Keratinocyte (primary cell): Measurements from ENCODE around the gene DAPP1. TPM values are rescaled to one million over a fixed set of nuclear protein-coding genes. Genes with fewer than 3 reads are reported as not detected.
A peak's percentile ranks its signal among the peaks of the same experiment; 100 is the strongest.

ENCODE experiments used
- DNase-seq: peaks from one replicate; pipeline ENCODE4 v3.0.0-alpha.2; 2011; ENCODE audit warnings: low read depth, missing footprints, low spot score
- FAIRE-seq: peaks from 2 replicates; lab custom pipeline; 2011; peaks lifted over from hg19 to GRCh38; lab: Jason Lieb, UNC
- H2AFZ ChIP-seq: 2 replicates; pipeline ENCODE4 v1.6.0; 2012; ENCODE audit warnings: low read length, control low read depth, inconsistent platforms; ENCODE audit not compliant: control insufficient read depth
- H3K27ac ChIP-seq: 2 replicates; pipeline ENCODE4 v1.5.1; 2011; ENCODE audit warnings: low read length; ENCODE audit not compliant: control insufficient read depth, insufficient read depth
- H3K27me3 ChIP-seq: 3 replicates; pipeline ENCODE4 v1.6.0; 2011; ENCODE audit warnings: low read length; ENCODE audit not compliant: control insufficient read depth, insufficient read depth; ENCODE audit errors: extremely low read depth
- H3K36me3 ChIP-seq, 2 experiments: 2 replicates in 1 of 2; 3 replicates in 1 of 2; pipeline ENCODE4 v1.5.1; 2011; ENCODE audit warnings: low read length in 2 of 2, mild to moderate bottlenecking in 1 of 2; ENCODE audit not compliant: control insufficient read depth in 2 of 2, insufficient read depth in 2 of 2; ENCODE audit errors: extremely low read depth in 1 of 2
- H3K4me1 ChIP-seq: 3 replicates; pipeline ENCODE4 v1.5.1; 2011; ENCODE audit warnings: low read length; ENCODE audit not compliant: control insufficient read depth, insufficient read depth; ENCODE audit errors: extremely low read depth
- H3K4me2 ChIP-seq: 3 replicates; pipeline ENCODE4 v1.6.0; 2011; ENCODE audit warnings: low read depth, low read length; ENCODE audit not compliant: control insufficient read depth, insufficient read depth; ENCODE audit errors: extremely low read depth
- H3K4me3 ChIP-seq, 3 experiments: fragments of 200-600 bp in 1 of 3; sonication (generic) in 1 of 3; 2 replicates in 2 of 3; 3 replicates in 1 of 3; pipeline ENCODE4 v1.5.1; 2011 to 2016; ENCODE audit warnings: low read length in 3 of 3, mild to moderate bottlenecking in 3 of 3, control low read depth in 2 of 3, inconsistent platforms in 1 of 3, low read depth in 1 of 3, mixed read lengths in 1 of 3, mixed run types in 1 of 3, moderate library complexity in 1 of 3; ENCODE audit not compliant: control insufficient read depth in 2 of 3, insufficient read depth in 2 of 3; ENCODE audit errors: extremely low read depth in 1 of 3
- H3K79me2 ChIP-seq: 2 replicates; pipeline ENCODE4 v1.6.0; 2012; ENCODE audit warnings: low read length; ENCODE audit not compliant: control insufficient read depth, insufficient read depth
- H3K9ac ChIP-seq: 3 replicates; pipeline ENCODE4 v1.6.0; 2011; ENCODE audit warnings: low read length; ENCODE audit not compliant: control insufficient read depth, insufficient read depth; ENCODE audit errors: extremely low read depth
- H3K9me1 ChIP-seq: 3 replicates; pipeline ENCODE4 v1.6.0; 2011; ENCODE audit warnings: low read length; ENCODE audit not compliant: control insufficient read depth, insufficient read depth; ENCODE audit errors: extremely low read depth
- H3K9me3 ChIP-seq: 2 replicates; pipeline ENCODE4 v1.5.1; 2012; ENCODE audit warnings: low read depth, low read length; ENCODE audit not compliant: control insufficient read depth
- H4K20me1 ChIP-seq: 3 replicates; pipeline ENCODE4 v1.6.0; 2011; ENCODE audit warnings: low read length; ENCODE audit not compliant: control insufficient read depth, insufficient read depth; ENCODE audit errors: extremely low read depth
- EZH2 ChIP-seq: IDR thresholded peaks from one replicate; pipeline ENCODE4 v1.6.1; 2012; ENCODE audit warnings: inconsistent platforms, mild to moderate bottlenecking, low read length, moderate library complexity
- dilution Hi-C: fragments of 300-500 bp; cut with MboI; formaldehyde crosslinking; loops from one replicate; pipeline ENCODE4 v1.7.0; 2020; ENCODE audit warnings: low sequenced_read_pairs; ENCODE audit not compliant: extremely low pct_ligation_motif_present
- polyA plus RNA-seq, 5 experiments: library from polyadenylated mRNA; depleted of rRNA in 3 of 5; stranded (reverse) in 3 of 5; stranded (forward) in 1 of 5; unstranded in 1 of 5; fragments of >200 nt; gene quantifications; 1 replicate in 1 of 5; 2 replicates in 3 of 5; 3 replicates in 1 of 5; pipeline versions ENCODE4 v1.2.1 to v1.2.3, GENCODE V29; 2011 to 2012; ENCODE audit warnings: missing spikeins in 2 of 5, low read depth in 1 of 5, low replicate concordance in 1 of 5
- TF ChIP-seq, protein P1 (sequence below), 3 experiments: IDR thresholded peaks in 1 of 3; conservative IDR thresholded peaks in 1 of 3; optimal IDR thresholded peaks in 1 of 3; 2 replicates in 2 of 3; 3 replicates in 1 of 3; pipeline versions ENCODE3 to v1.5.1; 2011; ENCODE audit warnings: low read length in 3 of 3, mild to moderate bottlenecking in 3 of 3, moderate library complexity in 2 of 3, control low read depth in 1 of 3, inconsistent platforms in 1 of 3; ENCODE audit not compliant: insufficient read depth in 2 of 3; ENCODE audit errors: extremely low read depth in 1 of 3

The DAPP1 gene
- polyA plus RNA-seq, 1 donor (not counting 4 experiments of a cell fraction or from before 2014, with no cell fraction given): 80.3 TPM

DNA sequence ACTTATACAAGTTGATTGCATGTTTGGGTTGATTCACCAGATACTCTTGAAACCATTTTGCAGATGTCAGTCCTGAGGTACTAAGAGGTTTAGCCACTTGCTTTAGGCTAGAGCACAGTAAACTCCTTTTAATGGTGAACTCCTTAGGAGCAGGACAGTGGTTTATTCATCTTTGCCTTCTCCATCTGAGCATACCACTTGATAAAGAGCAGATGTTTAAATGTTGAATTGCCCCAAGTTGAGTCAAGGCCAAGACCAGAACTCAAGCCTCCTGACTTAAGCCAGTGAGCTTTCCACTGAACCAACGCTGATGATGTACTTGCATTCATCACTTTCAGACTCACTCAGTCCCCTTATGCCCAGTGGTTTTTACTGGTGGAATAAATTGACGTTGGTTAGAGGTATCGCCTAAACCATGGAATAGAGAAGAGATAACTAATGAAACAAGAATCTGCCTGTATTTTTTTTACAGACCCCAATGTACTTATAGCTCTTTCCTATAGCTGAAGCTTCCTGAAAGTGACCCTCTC lies 7.5 kb downstream of the DAPP1 start:
- dilution Hi-C loops: no loop called here
- H2AFZ ChIP-seq: no peak overlapping the region
- H3K9me1 ChIP-seq: no peaks in the 10 kb centered on the region
- TF ChIP-seq, protein P1, sequence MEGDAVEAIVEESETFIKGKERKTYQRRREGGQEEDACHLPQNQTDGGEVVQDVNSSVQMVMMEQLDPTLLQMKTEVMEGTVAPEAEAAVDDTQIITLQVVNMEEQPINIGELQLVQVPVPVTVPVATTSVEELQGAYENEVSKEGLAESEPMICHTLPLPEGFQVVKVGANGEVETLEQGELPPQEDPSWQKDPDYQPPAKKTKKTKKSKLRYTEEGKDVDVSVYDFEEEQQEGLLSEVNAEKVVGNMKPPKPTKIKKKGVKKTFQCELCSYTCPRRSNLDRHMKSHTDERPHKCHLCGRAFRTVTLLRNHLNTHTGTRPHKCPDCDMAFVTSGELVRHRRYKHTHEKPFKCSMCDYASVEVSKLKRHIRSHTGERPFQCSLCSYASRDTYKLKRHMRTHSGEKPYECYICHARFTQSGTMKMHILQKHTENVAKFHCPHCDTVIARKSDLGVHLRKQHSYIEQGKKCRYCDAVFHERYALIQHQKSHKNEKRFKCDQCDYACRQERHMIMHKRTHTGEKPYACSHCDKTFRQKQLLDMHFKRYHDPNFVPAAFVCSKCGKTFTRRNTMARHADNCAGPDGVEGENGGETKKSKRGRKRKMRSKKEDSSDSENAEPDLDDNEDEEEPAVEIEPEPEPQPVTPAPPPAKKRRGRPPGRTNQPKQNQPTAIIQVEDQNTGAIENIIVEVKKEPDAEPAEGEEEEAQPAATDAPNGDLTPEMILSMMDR (optimal IDR thresholded peaks at IDR 0.05 in 1 of 3, IDR thresholded peaks at IDR 0.05 in 1 of 3, conservative IDR thresholded peaks at IDR 0.05 in 1 of 3; ENCODE audit: extremely low read depth in 1 of 3, insufficient read depth in 2 of 3, low read length in 3 of 3): no peak
- no peak for TF ChIP-seq EZH2
- DNase-seq (no peak), FAIRE-seq (peak; percentile 20)
- peaks cover 88% of the 10 kb centered on the region for H3K79me2 ChIP-seq
- H3K4me3 ChIP-seq: no peak overlapping the region
- H3K4me1 ChIP-seq: peaks cover 46% of the 10 kb centered on the region
- H3K9ac ChIP-seq: no peak overlapping the region
- H3K36me3 ChIP-seq: peaks cover 0 to 10% of the 10 kb centered on the region in 2 experiments
- no peak overlapping the region for H3K27ac ChIP-seq
- no peaks in the 10 kb centered on the region for H4K20me1 ChIP-seq
- H3K27me3 ChIP-seq: no peaks in the 10 kb centered on the region
- H3K9me3 ChIP-seq: no peaks in the 10 kb centered on the region
- H3K4me2 ChIP-seq: no peak overlapping the region

DNA sequence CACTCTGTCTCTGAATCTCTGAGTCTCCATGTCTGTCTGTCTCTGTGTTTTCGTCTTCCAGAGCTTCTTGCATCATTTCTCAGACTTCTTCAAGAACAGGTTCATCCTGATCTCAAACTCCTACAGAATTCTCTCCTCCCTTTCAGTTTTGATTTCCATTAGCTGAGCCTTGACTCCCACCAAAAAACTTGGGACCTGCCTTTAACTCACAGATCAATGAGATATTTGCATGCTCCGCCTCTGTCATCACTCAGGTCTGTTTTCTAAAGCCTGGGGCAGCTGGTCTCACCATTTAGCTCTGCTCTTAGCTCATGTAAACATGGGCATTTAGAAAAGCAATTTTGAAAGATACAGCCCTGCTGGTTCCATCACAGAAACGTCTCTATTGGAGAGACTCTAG lies 8.6 kb downstream of the DAPP1 start:
- FAIRE-seq: no peak

More for the DNA sequence above, 8.6 kb downstream of the DAPP1 start:
- TF ChIP-seq EZH2: no peak
- TF ChIP-seq, protein P1 (optimal IDR thresholded peaks at IDR 0.05 in 1 of 3, IDR thresholded peaks at IDR 0.05 in 1 of 3, conservative IDR thresholded peaks at IDR 0.05 in 1 of 3; ENCODE audit: extremely low read depth in 1 of 3, insufficient read depth in 2 of 3, low read length in 3 of 3): no peak
- peak overlapping the region; percentile 66 for H3K4me2 ChIP-seq
- dilution Hi-C loops: no loop called here
- H3K9ac ChIP-seq: no peak overlapping the region
- H3K9me1 ChIP-seq: no peaks in the 10 kb centered on the region
- no peak overlapping the region for H3K4me3 ChIP-seq
- no peak overlapping the region for H2AFZ ChIP-seq
- peaks cover 0 to 11% of the 10 kb centered on the region in 2 experiments for H3K36me3 ChIP-seq
- no peaks in the 10 kb centered on the region for H3K27me3 ChIP-seq
- peak overlapping the region; percentile 8 for H3K27ac ChIP-seq
- H3K4me1 ChIP-seq: peaks cover 39% of the 10 kb centered on the region
- DNase-seq: no peak
- no peaks in the 10 kb centered on the region for H4K20me1 ChIP-seq
- H3K9me3 ChIP-seq: no peaks in the 10 kb centered on the region
- H3K79me2 ChIP-seq: peaks cover 86% of the 10 kb centered on the region
